SK-N-MC (cell line): ENCODE measurements around the gene PCGF5.
"Not testable (repeated sequence)": the region's sequence is repeated elsewhere in the genome, so short reads cannot be mapped to it uniquely, and the experiment has no call there.

Source experiments
- DNase-seq: peaks from one replicate; pipeline ENCODE4 v3.0.0-alpha.2; 2011; ENCODE audit warnings: low read depth, low spot score
- H3K27ac ChIP-seq: fragments of 200-600 bp; sonication (generic); 2 replicates; pipeline ENCODE4 v1.5.1; 2016; ENCODE audit warnings: mixed run types
- H3K36me3 ChIP-seq: fragments of 200-600 bp; sonication (generic); 2 replicates; pipeline ENCODE4 v1.6.1; 2017; ENCODE audit warnings: antibody characterized with exemption, low read length, mixed read lengths; ENCODE audit not compliant: insufficient read depth
- H3K4me3 ChIP-seq: fragments of 200-600 bp; sonication (generic); 2 replicates; pipeline ENCODE4 v1.5.1; 2016
- H3K9ac ChIP-seq: fragments of 200-600 bp; sonication (generic); 2 replicates; pipeline ENCODE4 v1.8.0; 2017; ENCODE audit warnings: mixed run types, mixed read lengths; ENCODE audit not compliant: insufficient read length
- H3K9me3 ChIP-seq: fragments of 200-600 bp; sonication (generic); 2 replicates; pipeline ENCODE4 v1.6.1; 2017; ENCODE audit warnings: low read depth, mild to moderate bottlenecking, antibody characterized with exemption, low read length, moderate library complexity, mixed read lengths
- EZH2 ChIP-seq: fragments of 200-600 bp; sonication (generic); IDR thresholded peaks from one replicate; pipeline ENCODE4 v1.6.1; 2017; ENCODE audit warnings: antibody characterized with exemption
- FOXP2 ChIP-seq: optimal IDR thresholded peaks from 2 replicates; pipeline ENCODE3; 2011; ENCODE audit warnings: mild to moderate bottlenecking, moderate library complexity; ENCODE audit not compliant: insufficient read depth; ENCODE audit errors: extremely low read length, control extremely low read depth
- POLR2AphosphoS5 ChIP-seq: IDR thresholded peaks from 2 replicates; pipeline ENCODE4 v1.6.1; 2012; ENCODE audit warnings: mild to moderate bottlenecking, low read depth, low read length, borderline replicate concordance

PCGF5 gene

GRCh38 chr10:91296471-91296870 lies 76.0 kb downstream of the PCGF5 start:
- no peak for TF ChIP-seq POLR2AphosphoS5
- TF ChIP-seq EZH2, result no peak
- TF ChIP-seq FOXP2, result no peak
- Histone ChIP-seq H3K9me3 (no peaks in the 10 kb centered on the region), H3K4me3 (0 out of 2 replicates have a peak overlapping the region, but pooled peaks have one; percentile 12), H3K9ac (peak overlapping the region; percentile 39), H3K27ac (peak overlapping the region; percentile 90), H3K36me3 (no peaks in the 10 kb centered on the region)
- DNase-seq, result peak; percentile 56

GRCh38 chr10:91298224-91298871 lies 77.9 kb downstream of the PCGF5 start:
- no peak for DNase-seq
- no peak for TF ChIP-seq POLR2AphosphoS5
- TF ChIP-seq EZH2, result no peak
- TF ChIP-seq FOXP2, result no peak
- no peaks in the 10 kb centered on the region for H3K36me3 ChIP-seq
- H3K4me3 ChIP-seq, result no peak overlapping the region
- H3K9ac ChIP-seq, result no peak overlapping the region
- H3K9me3 ChIP-seq, result no peaks in the 10 kb centered on the region
- H3K27ac ChIP-seq, result no peak overlapping the region

GRCh38 chr10:91299999-91300575 lies 79.6 kb downstream of the PCGF5 start:
- H3K27ac ChIP-seq, result no peak overlapping the region
- no peaks in the 10 kb centered on the region for H3K9me3 ChIP-seq
- no peak for DNase-seq

GRCh38 chr10:91302946-91303345 lies 82.5 kb downstream of the PCGF5 start:
- not testable (repeated sequence) for H3K9me3 ChIP-seq, H3K36me3 ChIP-seq, H3K4me3 ChIP-seq, H3K27ac ChIP-seq, DNase-seq, H3K9ac ChIP-seq

More at GRCh38 chr10:91299999-91300575, 79.6 kb downstream of the PCGF5 start:
- no peak overlapping the region for H3K4me3 ChIP-seq
- H3K36me3 ChIP-seq, result no peaks in the 10 kb centered on the region
- no peak for TF ChIP-seq EZH2
- TF ChIP-seq FOXP2, result no peak
- TF ChIP-seq POLR2AphosphoS5, result no peak
- no peak overlapping the region for H3K9ac ChIP-seq

GRCh38 chr10:91305979-91306378 lies 85.5 kb downstream of the PCGF5 start:
- H3K27ac ChIP-seq, H3K9ac ChIP-seq, H3K9me3 ChIP-seq, DNase-seq, H3K36me3 ChIP-seq, H3K4me3 ChIP-seq: not testable (repeated sequence)

GRCh38 chr10:91307489-91307888 lies 87.0 kb downstream of the PCGF5 start:
- Histone ChIP-seq H3K9ac (no peak overlapping the region), H3K36me3 (no peaks in the 10 kb centered on the region), H3K4me3 (no peak overlapping the region)

GRCh38 chr10:91309711-91310110 lies 89.2 kb downstream of the PCGF5 start:
- H3K27ac ChIP-seq, result no peak overlapping the region
- DNase-seq, result no peak
- no peak overlapping the region for H3K4me3 ChIP-seq
- TF ChIP-seq EZH2, result no peak
- no peak for TF ChIP-seq POLR2AphosphoS5
- no peak for TF ChIP-seq FOXP2
- no peaks in the 10 kb centered on the region for H3K9me3 ChIP-seq
- no peak overlapping the region for H3K9ac ChIP-seq
- no peaks in the 10 kb centered on the region for H3K36me3 ChIP-seq

More at GRCh38 chr10:91307489-91307888, 87.0 kb downstream of the PCGF5 start:
- Histone ChIP-seq H3K9me3 (no peaks in the 10 kb centered on the region), H3K27ac (no peak overlapping the region)
- no peak for TF ChIP-seq EZH2
- TF ChIP-seq FOXP2, result no peak
- no peak for DNase-seq

GRCh38 chr10:91311601-91312381 lies 91.3 kb downstream of the PCGF5 start:
- no peak overlapping the region for H3K4me3 ChIP-seq
- TF ChIP-seq FOXP2 (no peak), POLR2AphosphoS5 (no peak), EZH2 (no peak)

More at GRCh38 chr10:91311601-91312381, 91.3 kb downstream of the PCGF5 start:
- no peak for DNase-seq
- Histone ChIP-seq H3K9me3 (no peaks in the 10 kb centered on the region), H3K27ac (peak overlapping the region; percentile 46; the same call in 1 of the 2 replicates), H3K36me3 (no peaks in the 10 kb centered on the region), H3K9ac (no peak overlapping the region)
